ENCODE results near the gene ATP1B1. TPM values are rescaled to one million over a fixed set of nuclear protein-coding genes. Genes with fewer than 3 reads are reported as not detected.
A peak's percentile ranks its signal among the peaks of the same experiment; 100 is the strongest.

ATP1B1 gene
- total RNA-seq, 1 donor: 13.7 TPM

- DNase-seq (ENCODE audit: low read depth): no peak
- no peak overlapping the region for H3K4me3 ChIP-seq (ENCODE audit: low read depth, low read length)
- no peak for TF ChIP-seq CTCF (IDR thresholded peaks at IDR 0.05; ENCODE audit: insufficient read depth, low read length)
These were observed 5.8 kb downstream of the ATP1B1 start for GRCh38 chr1:169112241-169112640.

GRCh38 chr1:169113613-169114119, 7.2 kb downstream of the ATP1B1 start:
- peak; percentile 88 for DNase-seq (ENCODE audit: low read depth)
- H3K4me3 ChIP-seq (ENCODE audit: low read depth, low read length): no peak overlapping the region
- TF ChIP-seq CTCF (IDR thresholded peaks at IDR 0.05; ENCODE audit: insufficient read depth, low read length): no peak

DNA sequence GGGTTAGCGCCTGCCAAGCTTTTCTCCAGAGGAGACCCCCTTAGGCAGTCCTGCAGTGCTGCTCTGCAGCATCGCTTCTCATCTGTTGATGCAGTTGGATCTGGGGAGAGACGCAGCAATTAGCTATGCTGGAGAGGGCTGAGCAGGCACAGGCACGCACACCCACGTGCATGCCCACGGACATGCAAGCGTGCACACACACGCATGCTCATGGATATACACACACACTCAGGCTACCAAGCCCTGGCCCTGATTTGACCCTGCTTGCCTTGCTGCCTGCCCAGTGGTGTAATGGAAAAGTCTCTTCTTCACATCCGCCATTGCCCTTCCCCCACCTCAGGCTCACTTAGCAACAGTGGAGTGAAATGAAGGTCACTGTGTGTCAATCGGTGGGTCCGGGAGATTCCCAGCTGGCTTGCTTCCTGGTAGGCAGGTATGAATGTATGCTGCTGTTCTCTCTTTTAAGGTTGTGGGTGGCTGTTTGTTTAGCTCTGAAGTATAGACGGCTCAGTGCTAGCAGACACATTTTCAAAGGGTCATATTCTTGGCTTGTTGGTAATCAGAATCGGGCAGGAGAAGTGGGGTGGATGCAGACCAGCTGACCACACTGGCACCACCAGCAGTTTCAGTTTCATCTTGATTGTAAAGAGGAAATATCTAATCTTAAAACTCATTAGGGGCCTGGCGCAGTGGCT, 9.5 kb downstream of the ATP1B1 start:
- DNase-seq (ENCODE audit: low read depth): no peak
- H3K4me3 ChIP-seq (ENCODE audit: low read depth, low read length): no peak overlapping the region
- no peak for TF ChIP-seq CTCF (IDR thresholded peaks at IDR 0.05; ENCODE audit: insufficient read depth, low read length)

- TF ChIP-seq CTCF (IDR thresholded peaks at IDR 0.05; ENCODE audit: insufficient read depth, low read length): no peak
- no peak for DNase-seq (ENCODE audit: low read depth)
- H3K4me3 ChIP-seq (ENCODE audit: low read depth, low read length): no peak overlapping the region
These were observed 10.5 kb downstream of the ATP1B1 start for GRCh38 chr1:169117014-169117413.

DNA sequence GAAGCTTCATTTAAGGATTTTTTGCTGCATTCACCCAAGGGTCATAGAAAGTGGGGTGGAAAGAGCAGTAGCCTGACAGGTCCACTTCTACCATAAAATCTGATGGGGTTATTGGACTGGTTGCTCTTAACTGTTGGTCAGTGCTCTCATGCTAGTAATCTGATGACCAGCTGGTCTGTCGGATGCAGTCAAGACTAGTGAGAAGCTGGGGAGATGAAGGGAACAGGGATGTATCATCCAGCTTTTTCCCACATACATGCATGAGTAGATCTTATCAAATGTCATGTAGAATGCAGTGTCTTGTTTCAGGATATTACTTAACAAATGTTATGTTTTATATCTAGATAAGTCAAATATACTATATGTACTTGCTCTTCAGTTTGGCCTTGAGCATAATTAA, 11.1 kb downstream of the ATP1B1 start:
- TF ChIP-seq CTCF (IDR thresholded peaks at IDR 0.05; ENCODE audit: insufficient read depth, low read length): no peak
- H3K4me3 ChIP-seq (ENCODE audit: low read depth, low read length): no peak overlapping the region
- no peak for DNase-seq (ENCODE audit: low read depth)

GRCh38 chr1:169118227-169118626, 11.7 kb downstream of the ATP1B1 start:
- DNase-seq (ENCODE audit: low read depth): no peak
- H3K4me3 ChIP-seq (ENCODE audit: low read depth, low read length): no peak overlapping the region
- TF ChIP-seq CTCF (IDR thresholded peaks at IDR 0.05; ENCODE audit: insufficient read depth, low read length): no peak

DNA sequence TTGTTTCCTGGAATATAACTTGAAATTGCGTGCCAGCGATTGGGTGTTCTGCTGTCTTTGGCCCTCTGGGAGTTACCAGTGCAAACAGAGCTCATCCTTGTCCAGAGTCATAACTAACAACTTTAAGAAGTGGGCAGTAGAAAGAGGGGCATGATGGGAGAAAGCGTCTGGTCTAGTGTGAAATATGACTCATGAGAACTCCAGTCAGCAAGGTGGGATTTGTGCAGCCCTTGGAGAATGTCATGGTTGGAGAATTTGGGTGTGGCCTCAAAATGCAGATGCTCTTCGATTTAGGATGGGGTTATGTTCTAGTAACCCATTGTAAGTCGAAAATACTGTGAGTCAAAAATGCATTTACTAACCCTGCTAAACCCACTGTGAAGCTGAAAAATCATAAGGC, 12.9 kb downstream of the ATP1B1 start:
- no peak overlapping the region for H3K4me3 ChIP-seq (ENCODE audit: low read depth, low read length)
- peak; percentile 33 for DNase-seq (ENCODE audit: low read depth)
- no peak for TF ChIP-seq CTCF (IDR thresholded peaks at IDR 0.05; ENCODE audit: insufficient read depth, low read length)
